ENCODE data around the gene SMAD6.

DNA sequence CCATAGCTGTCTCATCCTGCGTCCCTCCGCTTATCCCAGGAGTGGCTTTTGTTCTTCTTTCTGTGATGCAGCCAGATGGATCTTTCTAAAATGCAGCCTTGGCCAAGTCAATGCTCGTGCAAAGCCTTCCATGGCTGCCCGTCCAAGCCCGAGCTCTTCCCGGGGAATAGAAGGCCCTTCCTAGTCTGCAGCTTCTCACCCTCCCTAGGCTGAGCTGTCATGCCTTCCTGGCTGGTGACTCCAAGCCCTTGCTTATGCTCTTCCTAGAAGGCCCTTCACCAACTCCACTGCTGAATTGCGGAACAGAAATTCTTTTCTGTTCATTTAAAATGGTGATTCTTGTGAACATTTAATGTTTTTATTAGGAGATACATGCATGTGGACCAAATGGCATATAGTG is 95.9 kb downstream of the SMAD6 start:
- TF ChIP-seq MXI1 (conservative IDR thresholded peaks at IDR 0.05; ENCODE audit: poor library complexity, severe bottlenecking) (no peak), CTCF (IDR thresholded peaks at IDR 0.05; ENCODE audit: poor library complexity, severe bottlenecking) (no peak), POLR2AphosphoS5 (IDR thresholded peaks at IDR 0.05) (no peak), EZH2 (IDR thresholded peaks at IDR 0.05; ENCODE audit: borderline replicate concordance, insufficient read depth, low read length, poor library complexity, severe bottlenecking) (no peak), EP300 (conservative IDR thresholded peaks at IDR 0.05; ENCODE audit: poor library complexity, severe bottlenecking) (no peak), RAD21 (conservative IDR thresholded peaks at IDR 0.05) (no peak), SMC3 (conservative IDR thresholded peaks at IDR 0.05; ENCODE audit: poor library complexity) (no peak)

All from neural cell (in vitro differentiated cells).